GM21360 (cell line): ENCODE measurements around the gene CHDH.

Experiments
- ATAC-seq: cut with Tn5 transposase; IDR thresholded peaks from one replicate; pipeline ENCODE4 v1.9.1; 2021; ENCODE audit warnings: mild to moderate bottlenecking, moderate library complexity; ENCODE audit not compliant: unreplicated experiment

CHDH gene

GRCh38 chr3:53809764-53810400 lies 36.3 kb downstream of the CHDH start:
- no peak for ATAC-seq

GRCh38 chr3:53809267-53809666 lies 37.0 kb downstream of the CHDH start:
- no peak for ATAC-seq

- ATAC-seq, result no peak
Observed at GRCh38 chr3:53808496-53808895, 37.7 kb downstream of the CHDH start.

- ATAC-seq, result no peak
Observed at GRCh38 chr3:53807117-53807810, 39.0 kb downstream of the CHDH start.

GRCh38 chr3:53806182-53807116 lies 39.8 kb downstream of the CHDH start:
- ATAC-seq, result no peak

GRCh38 chr3:53805463-53806159 lies 40.6 kb downstream of the CHDH start:
- ATAC-seq, result no peak

GRCh38 chr3:53804697-53805462 lies 41.3 kb downstream of the CHDH start:
- no peak for ATAC-seq

GRCh38 chr3:53803816-53804695 lies 42.2 kb downstream of the CHDH start:
- ATAC-seq, result no peak

GRCh38 chr3:53803124-53803815 lies 42.9 kb downstream of the CHDH start:
- ATAC-seq, result no peak

- no peak for ATAC-seq
Observed at GRCh38 chr3:53802256-53802880, 43.9 kb downstream of the CHDH start.

GRCh38 chr3:53801319-53801718 lies 44.9 kb downstream of the CHDH start:
- no peak for ATAC-seq

GRCh38 chr3:53800041-53800906 lies 45.9 kb downstream of the CHDH start:
- no peak for ATAC-seq

GRCh38 chr3:53799338-53799865 lies 46.8 kb downstream of the CHDH start:
- no peak for ATAC-seq

- ATAC-seq, result no peak
Observed at GRCh38 chr3:53798144-53798543, 48.1 kb downstream of the CHDH start.

- ATAC-seq, result no peak
Observed at GRCh38 chr3:53795789-53796560, 50.2 kb downstream of the CHDH start.

- no peak for ATAC-seq
Observed at GRCh38 chr3:53795176-53795575, 51.0 kb downstream of the CHDH start.
